B cell (primary cell): Measurements from ENCODE around the gene MBD3L3. TPM values are rescaled to one million over a fixed set of nuclear protein-coding genes. Genes with fewer than 3 reads are reported as not detected.
"Not testable (repeated sequence)": the region's sequence is repeated elsewhere in the genome, so short reads cannot be mapped to it uniquely, and the experiment has no call there.

ENCODE experiments used
- ATAC-seq: fragments of 200-7000 bp; cut with Tn5 transposase; one replicate; pipeline ENCODE4 v1.10.0; 2021; ENCODE audit warnings: low read depth, mild to moderate bottlenecking, moderate number of reproducible peaks, moderate library complexity
- CTCF ChIA-PET: fragments of 350-600 bp; sonication (Branson Sonifier 250); formaldehyde crosslinking; loops from one replicate; lab custom pipeline; 2021; ENCODE audit warnings: antibody characterized with exemption, inconsistent platforms; lab: Charles Lee
- POLR2A ChIA-PET: fragments of 350-600 bp; sonication (Branson Sonifier 250); formaldehyde crosslinking; loops from one replicate; lab custom pipeline; 2021; ENCODE audit warnings: antibody characterized with exemption; lab: Charles Lee
- DNase-seq: peaks from one replicate; pipeline ENCODE4 v3.0.0; 2013
- H2AFZ ChIP-seq: 2 replicates; pipeline ENCODE4 v1.6.1; 2012; ENCODE audit warnings: mild to moderate bottlenecking, low read depth, low read length; ENCODE audit not compliant: insufficient read depth, poor library complexity, severe bottlenecking
- H3K27ac ChIP-seq, 2 donors: 1 replicate in 1 of 2; 2 replicates in 1 of 2; pipeline ENCODE4 v1.5.1; 2012 to 2013; ENCODE audit warnings: low read length in 2 of 2, mild to moderate bottlenecking in 2 of 2, moderate library complexity in 1 of 2
- H3K27me3 ChIP-seq, 4 experiments: fragments of 200-600 bp in 1 of 4; sonication (generic) in 1 of 4; replicated peaks in 1 of 4; 1 replicate in 2 of 4; 2 replicates in 2 of 4; pipeline versions ENCODE4 v1.6.1 to v1.7.0; 2013 to 2016; ENCODE audit warnings: low read length in 3 of 4, mild to moderate bottlenecking in 2 of 4, mixed read lengths in 1 of 4, moderate library complexity in 1 of 4; ENCODE audit not compliant: insufficient read depth in 4 of 4, control insufficient read depth in 3 of 4; ENCODE audit errors: control extremely low read depth in 1 of 4
- H3K36me3 ChIP-seq, 2 experiments: replicated peaks in 1 of 2; 1 replicate in 1 of 2; 2 replicates in 1 of 2; pipeline versions ENCODE4 v1.6.1 to v1.7.1; 2013; ENCODE audit warnings: low read length in 1 of 2; ENCODE audit not compliant: insufficient read depth in 2 of 2, control insufficient read depth in 1 of 2; ENCODE audit errors: control extremely low read depth in 1 of 2, extremely low read depth in 1 of 2
- H3K4me1 ChIP-seq, 2 donors: fragments of 200-600 bp in 1 of 2; sonication (generic) in 1 of 2; 1 replicate in 1 of 2; 2 replicates in 1 of 2; pipeline versions ENCODE4 v1.5.1 to v1.6.1; 2013 to 2017; ENCODE audit warnings: low read length in 2 of 2; ENCODE audit not compliant: control insufficient read depth in 2 of 2, insufficient read depth in 2 of 2
- H3K4me2 ChIP-seq: replicated peaks from 2 replicates; pipeline ENCODE3; 2012; ENCODE audit warnings: mild to moderate bottlenecking, low read depth, low read length; ENCODE audit not compliant: poor library complexity, severe bottlenecking
- H3K4me3 ChIP-seq, 5 experiments: fragments of 200-600 bp in 1 of 5; sonication (generic) in 1 of 5; 1 replicate in 3 of 5; 2 replicates in 2 of 5; pipeline versions ENCODE4 v1.5.1 to v1.7.0; 2011 to 2016; ENCODE audit warnings: low read length in 4 of 5, mild to moderate bottlenecking in 4 of 5, low read depth in 2 of 5, control low read depth in 1 of 5, moderate library complexity in 1 of 5; ENCODE audit not compliant: insufficient read depth in 1 of 5; ENCODE audit errors: control extremely low read depth in 1 of 5, extremely low read depth in 1 of 5
- H3K79me2 ChIP-seq: fragments of 200-600 bp; sonication (generic); one replicate; pipeline ENCODE4 v1.6.0; 2016; ENCODE audit warnings: low read length; ENCODE audit not compliant: control insufficient read depth, insufficient read depth
- H3K9ac ChIP-seq: fragments of 200-600 bp; sonication (generic); 2 replicates; pipeline ENCODE4 v1.6.1; 2017; ENCODE audit warnings: mild to moderate bottlenecking, low read length, moderate library complexity
- H3K9me3 ChIP-seq, 3 donors: one replicate each; pipeline versions ENCODE4 v1.6.1 to v1.7.1; 2013; ENCODE audit warnings: low read length in 2 of 3; ENCODE audit not compliant: control insufficient read depth in 2 of 3, insufficient read depth in 1 of 3; ENCODE audit errors: control extremely low read depth in 1 of 3
- H4K20me1 ChIP-seq: 2 replicates; pipeline ENCODE4 v1.6.0; 2012; ENCODE audit warnings: mild to moderate bottlenecking, low read length; ENCODE audit not compliant: insufficient read depth, control insufficient read depth, poor library complexity, severe bottlenecking
- H3K27ac Mint-ChIP-seq: one replicate; pipeline ENCODE4 v1.8.0; 2021; ENCODE audit warnings: mixed read lengths
- H3K27me3 Mint-ChIP-seq: one replicate; pipeline ENCODE4 v1.8.0; 2021; ENCODE audit warnings: mixed read lengths
- H3K4me1 Mint-ChIP-seq: one replicate; pipeline ENCODE4 v1.8.0; 2021; ENCODE audit warnings: mixed read lengths
- H3K4me3 Mint-ChIP-seq: one replicate; pipeline ENCODE4 v1.8.0; 2021; ENCODE audit warnings: mixed read lengths
- H3K9me3 Mint-ChIP-seq: one replicate; pipeline ENCODE4 v1.8.0; 2022; ENCODE audit warnings: mixed read lengths; ENCODE audit not compliant: insufficient read depth
- WGBS: methylation state at CpG from one replicate; pipeline ENCODE4 v1.1.5; 2013; ENCODE audit warnings: missing lambda C conversion rate; ENCODE audit not compliant: insufficient coverage; 5-methylcytosine and 5-hydroxymethylcytosine counted together
- intact Hi-C: fragments of 100-400 bp; cut with micrococcal nuclease; formaldehyde crosslinking; loops from one replicate; pipeline ENCODE4 v1.10.0; 2022
- polyA plus RNA-seq: library from polyadenylated mRNA; depleted of rRNA; stranded (reverse); fragments of >200 nt; gene quantifications from 2 replicates; pipeline ENCODE4 v1.2.3, GENCODE V29; 2012
- total RNA-seq, 2 donors: library from RNA; stranded (reverse); fragments of 120-200 nt in 1 of 2; gene quantifications; 1 replicate in 1 of 2; 2 replicates in 1 of 2; pipeline versions ENCODE4 v1.2.3 to v1.2.4, GENCODE V29; 2013 to 2022

MBD3L3 gene
- total and polyA plus RNA-seq, 2 donors (not counting 1 experiment from before 2014, with no cell fraction given) = not detected

GRCh38 chr19:7056371-7056770 lies 2.1 kb downstream of the MBD3L3 start:
- ATAC-seq, intact Hi-C loops, H3K9me3 Mint-ChIP-seq, H3K9ac ChIP-seq, H2AFZ ChIP-seq, H3K27ac ChIP-seq, H3K79me2 ChIP-seq, H3K4me2 ChIP-seq, H3K27me3 ChIP-seq, H3K36me3 ChIP-seq, H3K4me1 ChIP-seq, CTCF ChIA-PET, H4K20me1 ChIP-seq, H3K4me3 Mint-ChIP-seq, POLR2A ChIA-PET, H3K9me3 ChIP-seq, H3K27ac Mint-ChIP-seq, DNase-seq, H3K27me3 Mint-ChIP-seq, H3K4me3 ChIP-seq, H3K4me1 Mint-ChIP-seq: not testable (repeated sequence)
- WGBS = 95% methylated on average over 4 of the region's 16 CpGs

- H3K27ac Mint-ChIP-seq, H3K4me2 ChIP-seq, DNase-seq, H3K27me3 ChIP-seq, POLR2A ChIA-PET, H3K4me1 Mint-ChIP-seq, CTCF ChIA-PET, H3K9ac ChIP-seq, ATAC-seq, H3K9me3 ChIP-seq, H3K4me3 ChIP-seq, H3K27me3 Mint-ChIP-seq, H2AFZ ChIP-seq, intact Hi-C loops, H3K9me3 Mint-ChIP-seq, H3K36me3 ChIP-seq, H3K4me1 ChIP-seq, H4K20me1 ChIP-seq, H3K79me2 ChIP-seq, H3K4me3 Mint-ChIP-seq, H3K27ac ChIP-seq: not testable (repeated sequence)
- WGBS = 90% methylated on average over 3 of the region's 14 CpGs
Measured at GRCh38 chr19:7055679-7056078, 2.8 kb downstream of the MBD3L3 start.

GRCh38 chr19:7054635-7055368 lies 3.7 kb downstream of the MBD3L3 start:
- H3K36me3 ChIP-seq, H3K9me3 Mint-ChIP-seq, H2AFZ ChIP-seq, POLR2A ChIA-PET, H3K27me3 ChIP-seq, H3K4me3 ChIP-seq, H3K27ac Mint-ChIP-seq, intact Hi-C loops, H3K4me1 ChIP-seq, ATAC-seq, H3K9ac ChIP-seq, H3K27me3 Mint-ChIP-seq, H3K79me2 ChIP-seq, H3K4me1 Mint-ChIP-seq, CTCF ChIA-PET, H4K20me1 ChIP-seq, H3K4me2 ChIP-seq, H3K27ac ChIP-seq, H3K4me3 Mint-ChIP-seq, H3K9me3 ChIP-seq: not testable (repeated sequence)
- DNase-seq = peak; percentile 0
- no CpG with 5 or more reads among the region's 14 CpGs for WGBS

- H3K4me3 ChIP-seq, H3K4me3 Mint-ChIP-seq, H3K79me2 ChIP-seq, H3K4me1 ChIP-seq, H3K9me3 ChIP-seq, intact Hi-C loops, H3K9ac ChIP-seq, H3K36me3 ChIP-seq, H3K27me3 ChIP-seq, H4K20me1 ChIP-seq, H3K27ac Mint-ChIP-seq, CTCF ChIA-PET, H3K4me1 Mint-ChIP-seq, H3K9me3 Mint-ChIP-seq, H3K27ac ChIP-seq, ATAC-seq, H3K27me3 Mint-ChIP-seq, H2AFZ ChIP-seq, POLR2A ChIA-PET, H3K4me2 ChIP-seq: not testable (repeated sequence)
- DNase-seq = peak; percentile 0
- WGBS = no CpG with 5 or more reads among the region's 7 CpGs
Measured at GRCh38 chr19:7052896-7053295, 5.6 kb downstream of the MBD3L3 start.
